ENCODE results near the gene SLC22A31.
A peak's percentile ranks its signal among the peaks of the same experiment; 100 is the strongest.
"Not testable (repeated sequence)": the region's sequence is repeated elsewhere in the genome, so short reads cannot be mapped to it uniquely, and the experiment has no call there.

The SLC22A31 gene

GRCh38 chr16:89178453-89179147, 21.7 kb downstream of the SLC22A31 start:
- DNase-seq (ENCODE audit: low spot score), result no peak

GRCh38 chr16:89177501-89177900, 22.8 kb downstream of the SLC22A31 start:
- no peak for DNase-seq (ENCODE audit: low spot score)

GRCh38 chr16:89176717-89177116, 23.6 kb downstream of the SLC22A31 start:
- DNase-seq (ENCODE audit: low spot score), result no peak

GRCh38 chr16:89176147-89176690, 24.1 kb downstream of the SLC22A31 start:
- DNase-seq (ENCODE audit: low spot score), result no peak

- no peak for DNase-seq (ENCODE audit: low spot score)
Measured at GRCh38 chr16:89175280-89176146, 24.8 kb downstream of the SLC22A31 start.

GRCh38 chr16:89174877-89175276, 25.5 kb downstream of the SLC22A31 start:
- DNase-seq (ENCODE audit: low spot score), result no peak

- DNase-seq (ENCODE audit: low spot score), result no peak
Measured at GRCh38 chr16:89174055-89174827, 26.1 kb downstream of the SLC22A31 start.

GRCh38 chr16:89173174-89173921, 27.0 kb downstream of the SLC22A31 start:
- DNase-seq (ENCODE audit: low spot score), result no peak

GRCh38 chr16:89172528-89173173, 27.7 kb downstream of the SLC22A31 start:
- DNase-seq (ENCODE audit: low spot score), result no peak

GRCh38 chr16:89172171-89172527, 28.2 kb downstream of the SLC22A31 start:
- no peak for DNase-seq (ENCODE audit: low spot score)

GRCh38 chr16:89171216-89172170, 28.8 kb downstream of the SLC22A31 start, which contains the start of gene CDH15:
Gene CDH15, plus strand, starts transcription at chr16:89171748. Its CDS starts 84 bp downstream, at chr16:89171832.
- DNase-seq (ENCODE audit: low spot score), result peak; percentile 90

GRCh38 chr16:89170346-89171215, 29.8 kb downstream of the SLC22A31 start:
- peak; percentile 12 for DNase-seq (ENCODE audit: low spot score)

- DNase-seq (ENCODE audit: low spot score), result no peak
Measured at GRCh38 chr16:89169778-89170177, 30.6 kb downstream of the SLC22A31 start.

- no peak for DNase-seq (ENCODE audit: low spot score)
Measured at GRCh38 chr16:89168381-89169189, 31.8 kb downstream of the SLC22A31 start.

- peak; percentile 79 for DNase-seq (ENCODE audit: low spot score)
Measured at GRCh38 chr16:89167425-89167941, 32.9 kb downstream of the SLC22A31 start.

- no peak for DNase-seq (ENCODE audit: low spot score)
Measured at GRCh38 chr16:89166696-89167424, 33.5 kb downstream of the SLC22A31 start.

- DNase-seq (ENCODE audit: low spot score), result not testable (repeated sequence)
Measured at GRCh38 chr16:89165681-89165979, 34.7 kb downstream of the SLC22A31 start.
